ENCODE measurements around the gene ZNF57. TPM values are rescaled to one million over a fixed set of nuclear protein-coding genes. Genes with fewer than 3 reads are reported as not detected.
"Not testable (repeated sequence)": the region's sequence is repeated elsewhere in the genome, so short reads cannot be mapped to it uniquely, and the experiment has no call there.

ZNF57 gene
- total and polyA plus RNA-seq, 4 donors: 5.2 to 6.9 (median 5.3) TPM

DNA sequence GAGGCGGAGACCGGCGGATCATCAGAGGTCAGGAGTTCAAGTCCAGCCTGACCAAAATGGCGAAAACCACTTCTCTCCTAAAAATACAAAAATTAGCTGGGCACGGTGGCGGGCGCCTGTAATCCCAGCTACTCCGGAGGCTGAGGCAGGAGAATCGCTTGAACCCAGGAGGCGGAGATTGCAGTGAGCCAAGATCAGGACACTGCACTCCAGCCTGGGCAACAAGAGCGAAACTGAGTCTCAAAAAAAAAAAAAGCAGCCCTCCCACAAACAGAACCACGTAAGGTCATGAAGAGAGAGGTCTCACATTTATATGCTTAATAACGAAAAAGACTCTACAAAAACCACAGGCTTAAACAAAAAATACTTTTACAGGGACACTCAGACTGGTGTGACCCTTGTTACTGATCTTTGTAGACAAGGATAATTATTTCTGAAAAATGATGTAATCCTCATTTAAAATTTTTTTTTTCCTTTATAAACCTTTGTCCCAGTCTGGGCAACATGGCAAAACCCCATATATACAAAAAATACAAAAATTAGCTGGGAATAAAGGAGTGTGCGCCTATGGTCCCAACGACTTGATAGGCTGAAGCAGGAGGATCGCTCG, 45.0 kb downstream of the ZNF57 start:
- WGBS (ENCODE audit: insufficient coverage): 42% methylated on average over 13 of the region's 17 CpGs
- H3K27ac ChIP-seq (ENCODE audit: low read depth, low read length): peak overlapping the region; percentile 92
- peak overlapping the region; percentile 84 for H3K4me3 ChIP-seq (ENCODE audit: low read depth, low read length)
- H3K4me1 ChIP-seq (ENCODE audit: control insufficient read depth, insufficient read depth, low read length): peaks cover 25% of the 10 kb centered on the region
- H3K36me3 ChIP-seq (ENCODE audit: control insufficient read depth, insufficient read depth, low read length): no peaks in the 10 kb centered on the region
- H3K27me3 ChIP-seq (ENCODE audit: control insufficient read depth, insufficient read depth, low read length): no peaks in the 10 kb centered on the region
- DNase-seq (ENCODE audit: low read depth in 4 of 6, low spot score in 6 of 6): no peak
- no peaks in the 10 kb centered on the region for H3K9me3 ChIP-seq (ENCODE audit: control insufficient read depth, insufficient read depth, low read length)

DNA sequence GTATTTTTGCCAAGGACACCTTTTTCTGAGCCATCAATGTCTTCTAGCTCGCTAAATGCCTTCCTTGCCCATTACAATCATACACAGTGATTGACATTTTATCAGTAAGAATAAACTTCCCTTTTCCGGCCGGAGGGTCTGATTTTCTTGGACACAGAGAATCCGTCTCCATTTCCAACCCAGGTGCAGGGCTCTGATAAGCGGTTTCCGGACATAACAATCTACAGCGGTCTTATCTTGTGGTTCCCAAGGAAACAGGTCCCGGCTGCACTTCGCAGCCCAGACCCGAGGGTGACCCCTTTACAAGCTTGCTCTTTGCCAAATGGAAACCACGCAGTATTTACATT, 49.2 kb downstream of the ZNF57 start:
- H3K4me1 ChIP-seq (ENCODE audit: control insufficient read depth, insufficient read depth, low read length): peaks cover 14% of the 10 kb centered on the region
- DNase-seq (ENCODE audit: low read depth in 4 of 6, low spot score in 6 of 6): no peak
- no peaks in the 10 kb centered on the region for H3K9me3 ChIP-seq (ENCODE audit: control insufficient read depth, insufficient read depth, low read length)
- 0% methylated on average over 11 of the region's 11 CpGs for whole genome bisulfite sequencing (ENCODE audit: insufficient coverage)
- peak overlapping the region; percentile 68 for H3K4me3 ChIP-seq (ENCODE audit: low read depth, low read length)
- H3K27me3 ChIP-seq (ENCODE audit: control insufficient read depth, insufficient read depth, low read length): no peaks in the 10 kb centered on the region
- no peaks in the 10 kb centered on the region for H3K36me3 ChIP-seq (ENCODE audit: control insufficient read depth, insufficient read depth, low read length)
- peak overlapping the region; percentile 97 for H3K27ac ChIP-seq (ENCODE audit: low read depth, low read length)

DNA sequence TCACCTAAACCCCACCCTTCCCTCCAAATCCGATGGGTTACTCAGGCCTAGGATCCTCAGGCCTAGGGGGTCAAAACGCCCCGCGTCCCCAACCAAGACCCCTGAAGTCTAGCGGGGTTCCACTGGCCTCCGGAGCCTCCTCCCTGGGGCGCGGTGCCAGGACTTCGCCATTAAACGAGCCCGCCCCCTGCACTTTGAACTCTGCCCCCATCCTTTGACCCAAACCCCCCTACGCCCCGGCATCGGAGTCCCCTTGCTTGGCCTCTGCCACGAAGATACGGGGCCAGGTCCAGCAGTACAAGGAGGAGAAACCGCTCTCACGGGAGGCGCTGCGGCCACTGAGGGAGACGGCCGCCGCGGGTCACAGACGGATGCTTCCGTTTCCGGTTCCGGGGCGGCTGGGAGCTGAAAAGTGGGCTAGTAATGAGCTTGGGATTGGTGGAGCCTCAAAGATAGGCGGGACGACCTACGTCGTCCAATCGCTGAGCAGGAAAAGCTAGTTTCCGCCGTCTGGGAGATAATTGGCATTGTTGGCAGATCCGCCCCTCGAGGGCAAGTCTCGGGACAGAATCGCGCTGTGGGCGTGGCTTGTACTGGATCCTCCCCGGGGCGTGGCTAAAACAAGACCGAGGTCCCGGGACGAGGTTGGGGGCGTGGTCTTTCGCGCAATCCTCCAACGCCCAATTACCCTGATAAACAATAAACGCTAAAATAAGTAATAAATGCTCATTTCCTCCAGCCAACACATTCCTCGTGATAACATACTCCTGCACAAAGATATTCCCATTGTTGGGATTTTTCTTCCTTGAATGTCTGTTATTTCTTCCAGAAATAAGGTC, 49.8 kb downstream of the ZNF57 start:
- Histone ChIP-seq H3K4me1 (ENCODE audit: control insufficient read depth, insufficient read depth, low read length) (peaks cover 9% of the 10 kb centered on the region), H3K9me3 (ENCODE audit: control insufficient read depth, insufficient read depth, low read length) (no peaks in the 10 kb centered on the region), H3K27me3 (ENCODE audit: control insufficient read depth, insufficient read depth, low read length) (no peaks in the 10 kb centered on the region), H3K36me3 (ENCODE audit: control insufficient read depth, insufficient read depth, low read length) (no peaks in the 10 kb centered on the region), H3K27ac (ENCODE audit: low read depth, low read length) (peak overlapping the region; percentile 97), H3K4me3 (ENCODE audit: low read depth, low read length) (peak overlapping the region; percentile 68)
- WGBS (ENCODE audit: insufficient coverage): 0% methylated on average over 51 of the region's 53 CpGs
- peak; percentile 98 to 100 (median 99) for DNase-seq (ENCODE audit: low read depth in 4 of 6, low spot score in 6 of 6)

DNA sequence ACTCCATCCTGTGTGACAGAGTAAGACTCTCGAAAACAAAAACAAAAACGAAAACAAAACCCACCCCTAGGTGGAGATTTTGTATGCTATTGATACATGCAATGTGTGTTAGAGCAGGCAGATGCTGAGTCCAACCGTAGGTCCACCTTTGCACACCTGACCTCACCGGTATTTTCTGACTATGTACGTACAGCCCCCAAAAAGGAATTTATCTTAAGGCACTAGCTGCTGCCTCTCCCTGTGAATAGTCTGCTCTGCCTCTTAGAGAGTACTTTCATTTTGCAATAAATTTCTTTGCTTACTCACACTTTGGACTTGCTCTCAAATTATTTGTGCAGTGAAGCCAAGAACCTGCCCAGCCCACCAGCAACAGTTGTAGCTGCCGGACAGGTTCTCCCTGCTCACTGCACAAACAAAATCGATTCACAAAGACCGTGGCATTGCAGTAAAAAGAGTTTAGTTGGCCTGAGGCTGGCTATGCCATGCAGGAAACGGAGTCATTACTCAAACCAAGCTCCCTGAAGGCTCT, 52.3 kb downstream of the ZNF57 start:
- WGBS (ENCODE audit: insufficient coverage): 72% methylated on average over 6 of the region's 9 CpGs
- Histone ChIP-seq H3K9me3 (ENCODE audit: control insufficient read depth, insufficient read depth, low read length) (no peaks in the 10 kb centered on the region), H3K27ac (ENCODE audit: low read depth, low read length) (no peak overlapping the region), H3K27me3 (ENCODE audit: control insufficient read depth, insufficient read depth, low read length) (no peaks in the 10 kb centered on the region), H3K36me3 (ENCODE audit: control insufficient read depth, insufficient read depth, low read length) (no peaks in the 10 kb centered on the region), H3K4me1 (ENCODE audit: control insufficient read depth, insufficient read depth, low read length) (peaks cover 8% of the 10 kb centered on the region), H3K4me3 (ENCODE audit: low read depth, low read length) (no peak overlapping the region)
- no peak for DNase-seq (ENCODE audit: low read depth in 4 of 6, low spot score in 6 of 6)

DNA sequence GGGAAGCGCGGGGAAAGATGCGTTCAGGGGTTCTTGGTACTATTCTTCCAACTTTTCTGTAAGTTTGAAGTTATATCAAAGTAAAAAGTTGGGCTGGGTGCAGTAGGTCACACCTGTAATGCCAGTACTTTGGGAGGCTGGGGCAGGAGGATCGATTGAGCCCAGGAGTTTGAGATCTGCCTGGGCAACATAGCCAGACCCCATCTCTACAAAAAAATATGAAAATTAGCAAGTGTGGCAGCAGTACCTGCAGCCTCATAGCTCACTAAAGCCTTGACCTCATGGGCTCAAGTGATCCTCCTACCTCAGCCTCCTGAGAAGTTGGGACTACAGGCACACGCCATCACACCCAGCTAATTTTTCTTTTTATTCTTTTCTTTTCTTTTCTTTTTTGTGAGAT, 56.4 kb downstream of the ZNF57 start:
- no CpG with 5 or more reads among the region's 5 CpGs for WGBS (ENCODE audit: insufficient coverage)
- Histone ChIP-seq H3K9me3 (ENCODE audit: control insufficient read depth, insufficient read depth, low read length) (no peaks in the 10 kb centered on the region), H3K36me3 (ENCODE audit: control insufficient read depth, insufficient read depth, low read length) (no peaks in the 10 kb centered on the region), H3K4me1 (ENCODE audit: control insufficient read depth, insufficient read depth, low read length) (no peaks in the 10 kb centered on the region), H3K27me3 (ENCODE audit: control insufficient read depth, insufficient read depth, low read length) (no peaks in the 10 kb centered on the region), H3K27ac (ENCODE audit: low read depth, low read length) (no peak overlapping the region), H3K4me3 (ENCODE audit: low read depth, low read length) (no peak overlapping the region)
- no peak for DNase-seq (ENCODE audit: low read depth in 4 of 6, low spot score in 6 of 6)

DNA sequence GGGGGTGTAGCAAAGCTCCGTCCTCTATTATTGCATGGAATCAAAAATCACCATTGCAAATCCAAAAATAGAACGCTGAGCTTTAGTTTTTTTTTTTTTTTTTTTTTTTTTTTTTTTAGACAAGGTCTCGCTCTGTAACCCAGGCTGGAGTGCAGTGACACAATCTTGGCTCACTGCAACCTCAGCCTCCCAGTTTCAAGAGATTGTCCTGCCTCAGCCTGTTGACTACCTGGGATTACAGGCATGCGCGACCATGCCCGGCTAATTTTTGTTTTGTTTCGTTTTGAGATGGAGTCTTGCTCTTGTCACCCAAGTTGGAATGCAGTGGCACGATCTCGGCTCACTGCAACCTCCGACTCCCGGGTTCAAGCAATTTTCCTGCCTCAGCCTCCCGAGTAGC, 59.4 kb downstream of the ZNF57 start:
- no peak overlapping the region for H3K27ac ChIP-seq (ENCODE audit: low read depth, low read length)
- no peaks in the 10 kb centered on the region for H3K36me3 ChIP-seq (ENCODE audit: control insufficient read depth, insufficient read depth, low read length)
- no peaks in the 10 kb centered on the region for H3K4me1 ChIP-seq (ENCODE audit: control insufficient read depth, insufficient read depth, low read length)
- H3K27me3 ChIP-seq (ENCODE audit: control insufficient read depth, insufficient read depth, low read length): no peaks in the 10 kb centered on the region
- WGBS (ENCODE audit: insufficient coverage): 91% methylated on average over 10 of the region's 12 CpGs
- DNase-seq (ENCODE audit: low read depth in 4 of 6, low spot score in 6 of 6): no peak
- no peaks in the 10 kb centered on the region for H3K9me3 ChIP-seq (ENCODE audit: control insufficient read depth, insufficient read depth, low read length)
- no peak overlapping the region for H3K4me3 ChIP-seq (ENCODE audit: low read depth, low read length)

DNA sequence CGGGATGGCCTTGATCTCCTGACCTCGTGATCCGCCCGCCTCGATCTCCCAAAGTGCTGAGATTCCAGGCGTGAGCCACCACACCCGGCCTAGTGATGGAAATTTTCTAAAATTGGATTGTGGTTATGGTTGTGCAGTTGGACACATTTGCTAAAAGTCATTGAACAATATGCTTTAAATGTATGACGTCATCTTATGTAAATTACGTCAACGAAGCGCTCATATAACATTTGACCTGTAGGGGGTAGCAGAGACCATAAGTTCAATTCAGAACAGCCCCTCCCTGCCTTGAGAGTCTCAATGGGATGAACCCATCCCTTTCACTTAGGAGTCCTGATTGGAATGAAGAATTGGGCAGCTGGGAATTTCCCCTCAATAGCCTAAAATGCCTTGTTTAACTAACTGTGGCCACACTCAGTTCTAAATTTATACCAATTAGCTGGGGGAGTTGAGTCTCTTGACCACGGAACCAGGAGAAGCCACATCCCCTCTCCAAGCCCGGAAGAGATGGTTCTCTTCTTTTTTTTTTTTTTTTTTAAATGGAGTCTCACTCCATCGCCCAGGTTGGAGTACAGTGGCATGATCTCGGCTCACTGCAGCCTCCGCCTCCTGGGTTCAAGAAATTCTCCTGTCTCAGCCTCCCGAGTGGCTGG, 61.4 kb downstream of the ZNF57 start:
- no peak overlapping the region for H3K4me3 ChIP-seq (ENCODE audit: low read depth, low read length)
- DNase-seq (ENCODE audit: low read depth in 4 of 6, low spot score in 6 of 6): peak in 4 of 6 donors; percentile 65 to 95 (median 87)
- H3K27ac ChIP-seq (ENCODE audit: low read depth, low read length): no peak overlapping the region
- no peaks in the 10 kb centered on the region for H3K4me1 ChIP-seq (ENCODE audit: control insufficient read depth, insufficient read depth, low read length)
- no peaks in the 10 kb centered on the region for H3K36me3 ChIP-seq (ENCODE audit: control insufficient read depth, insufficient read depth, low read length)
- H3K9me3 ChIP-seq (ENCODE audit: control insufficient read depth, insufficient read depth, low read length): no peaks in the 10 kb centered on the region
- H3K27me3 ChIP-seq (ENCODE audit: control insufficient read depth, insufficient read depth, low read length): no peaks in the 10 kb centered on the region
- 78% methylated on average over 6 of the region's 17 CpGs for WGBS (ENCODE audit: insufficient coverage)

DNA sequence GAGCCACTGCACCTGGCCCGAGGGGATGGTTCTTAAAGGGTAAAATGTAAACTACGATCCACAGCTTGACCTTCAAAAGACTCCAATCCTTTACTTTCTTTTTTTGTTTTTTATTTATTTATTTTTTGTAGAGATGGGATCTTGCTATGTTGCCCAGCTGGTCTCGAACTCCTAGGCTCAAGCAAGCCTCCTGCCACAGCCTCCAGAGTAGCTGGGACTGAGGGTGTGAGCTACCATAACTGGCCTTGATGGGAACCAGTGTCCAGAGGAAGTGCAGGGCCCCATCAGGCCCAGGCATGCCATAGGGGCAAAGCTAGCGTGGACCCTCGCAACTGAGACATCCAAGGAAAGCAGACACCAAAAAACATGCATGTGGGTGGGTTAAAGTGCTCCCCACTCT, 62.4 kb downstream of the ZNF57 start:
- no peaks in the 10 kb centered on the region for H3K9me3 ChIP-seq (ENCODE audit: control insufficient read depth, insufficient read depth, low read length)
- no peak for DNase-seq (ENCODE audit: low read depth in 4 of 6, low spot score in 6 of 6)
- H3K4me1 ChIP-seq (ENCODE audit: control insufficient read depth, insufficient read depth, low read length): no peaks in the 10 kb centered on the region
- no peak overlapping the region for H3K4me3 ChIP-seq (ENCODE audit: low read depth, low read length)
- H3K27ac ChIP-seq (ENCODE audit: low read depth, low read length): no peak overlapping the region
- no peaks in the 10 kb centered on the region for H3K27me3 ChIP-seq (ENCODE audit: control insufficient read depth, insufficient read depth, low read length)
- whole genome bisulfite sequencing (ENCODE audit: insufficient coverage): 87% methylated on average over 3 of the region's 5 CpGs
- H3K36me3 ChIP-seq (ENCODE audit: control insufficient read depth, insufficient read depth, low read length): no peaks in the 10 kb centered on the region

DNA sequence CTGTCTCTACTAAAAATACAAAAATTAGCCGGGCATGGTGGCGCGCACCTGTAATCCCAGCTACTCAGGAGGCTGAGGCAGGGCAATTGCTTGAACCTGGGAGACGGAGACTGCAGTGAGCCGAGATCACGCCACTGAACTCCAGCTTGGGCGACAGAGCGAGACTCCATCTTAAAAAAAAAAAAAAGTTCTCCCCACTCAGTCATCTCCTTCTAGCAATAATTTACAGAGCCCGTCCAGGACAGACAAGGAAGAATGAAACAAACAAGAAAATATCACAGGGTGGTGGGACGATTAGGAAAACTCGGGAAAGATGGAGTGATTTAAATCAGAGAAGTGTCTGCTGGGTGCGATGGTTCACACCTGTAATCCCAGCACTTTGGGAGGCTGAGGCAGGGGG, 62.9 kb downstream of the ZNF57 start:
- H3K27me3 ChIP-seq (ENCODE audit: control insufficient read depth, insufficient read depth, low read length); DNase-seq (ENCODE audit: low read depth in 4 of 6, low spot score in 6 of 6); H3K9me3 ChIP-seq (ENCODE audit: control insufficient read depth, insufficient read depth, low read length); H3K4me1 ChIP-seq (ENCODE audit: control insufficient read depth, insufficient read depth, low read length); H3K4me3 ChIP-seq (ENCODE audit: low read depth, low read length); H3K36me3 ChIP-seq (ENCODE audit: control insufficient read depth, insufficient read depth, low read length); H3K27ac ChIP-seq (ENCODE audit: low read depth, low read length): not testable (repeated sequence)
- 83% methylated on average over 9 of the region's 12 CpGs for WGBS (ENCODE audit: insufficient coverage)

All from spinal cord (tissue), 10 donors.